Neural cell (in vitro differentiated cells): ENCODE data around the gene PPARG. TPM values are rescaled to one million over a fixed set of nuclear protein-coding genes. Genes with fewer than 3 reads are reported as not detected.

Experiments
- H2AFZ ChIP-seq: fragments of 200-600, 300-800 bp; sonication (generic), shearing (Covaris generic); 2 replicates; pipeline ENCODE4 v1.6.0; 2014; ENCODE audit warnings: low read depth, mild to moderate bottlenecking, antibody characterized with exemption, low read length, moderate library complexity
- H3F3A ChIP-seq: fragments of 200-600 bp; shearing (Covaris generic); 2 replicates; pipeline ENCODE4 v1.6.1; 2016; ENCODE audit warnings: mild to moderate bottlenecking, moderate library complexity, mixed read lengths, antibody characterized with exemption, low read length; ENCODE audit not compliant: insufficient read depth, poor library complexity, severe bottlenecking
- H3K27ac ChIP-seq: fragments of 200-600, 300-800 bp; sonication (generic), shearing (Covaris generic); 2 replicates; pipeline ENCODE4 v1.5.1; 2014; ENCODE audit warnings: mild to moderate bottlenecking, low read length, moderate library complexity
- H3K27me3 ChIP-seq: fragments of 300-800, 200-600 bp; sonication (generic), shearing (Covaris generic); 2 replicates; pipeline ENCODE4 v1.6.0; 2014; ENCODE audit warnings: mild to moderate bottlenecking, low read depth, low read length, moderate library complexity; ENCODE audit not compliant: insufficient read depth
- H3K36me3 ChIP-seq: fragments of 300-800, 200-600 bp; sonication (generic), shearing (Covaris generic); 2 replicates; pipeline ENCODE4 v1.5.1; 2014; ENCODE audit warnings: mild to moderate bottlenecking, antibody characterized with exemption, low read length, moderate library complexity; ENCODE audit not compliant: insufficient read depth
- H3K4me2 ChIP-seq: fragments of 300-800, 200-600 bp; sonication (generic), shearing (Covaris generic); 2 replicates; pipeline ENCODE4 v1.6.0; 2014; ENCODE audit warnings: mild to moderate bottlenecking, low read length
- H3K4me3 ChIP-seq: fragments of 300-800, 200-600 bp; sonication (generic), shearing (Covaris generic); 2 replicates; pipeline ENCODE4 v1.5.1; 2014; ENCODE audit warnings: mild to moderate bottlenecking, low read length, moderate library complexity
- H3K79me2 ChIP-seq: fragments of 200-600 bp; shearing (Covaris generic); replicated peaks from 2 replicates; pipeline ENCODE4 v1.6.0; 2014; ENCODE audit warnings: mild to moderate bottlenecking, low read length, moderate library complexity; ENCODE audit not compliant: insufficient read depth
- H3K9ac ChIP-seq: fragments of 300-800, 200-600 bp; sonication (generic), shearing (Covaris generic); 2 replicates; pipeline ENCODE4 v1.6.1; 2016; ENCODE audit warnings: mild to moderate bottlenecking, low read length, mixed read lengths
- H3K9me2 ChIP-seq: fragments of 200-600 bp; shearing (Covaris generic); 2 replicates; pipeline ENCODE4 v1.6.1; 2016; ENCODE audit warnings: mild to moderate bottlenecking, low read length, mixed read lengths; ENCODE audit not compliant: insufficient read depth
- H3K9me3 ChIP-seq: fragments of 200-600, 300-800 bp; sonication (generic), shearing (Covaris generic); 2 replicates; pipeline ENCODE4 v1.6.1; 2016; ENCODE audit warnings: mild to moderate bottlenecking, mixed run types, low read length, moderate library complexity, mixed read lengths
- H4K20me1 ChIP-seq: fragments of 200-600 bp; shearing (Covaris generic); 2 replicates; pipeline ENCODE4 v1.6.1; 2016; ENCODE audit warnings: mild to moderate bottlenecking, mixed run types; ENCODE audit not compliant: insufficient read depth
- CTCF ChIP-seq: fragments of 450-650 bp; IDR thresholded peaks from 2 replicates; pipeline ENCODE4 v1.5.1; 2014; ENCODE audit warnings: antibody characterized with exemption, mild to moderate bottlenecking, moderate library complexity; ENCODE audit not compliant: poor library complexity, severe bottlenecking
- EP300 ChIP-seq: fragments of 450-650 bp; conservative IDR thresholded peaks from 2 replicates; pipeline ENCODE4 v1.6.1; 2014; ENCODE audit warnings: antibody characterized with exemption, mild to moderate bottlenecking, moderate library complexity; ENCODE audit not compliant: poor library complexity, severe bottlenecking
- EZH2 ChIP-seq: fragments of 200-600, 300-800 bp; shearing (Covaris generic), sonication (generic); IDR thresholded peaks from 2 replicates; pipeline ENCODE4 v1.6.1; 2014; ENCODE audit warnings: antibody characterized with exemption, low read length, borderline replicate concordance, mild to moderate bottlenecking; ENCODE audit not compliant: insufficient read depth, poor library complexity, severe bottlenecking
- MXI1 ChIP-seq: fragments of 450-650 bp; conservative IDR thresholded peaks from 2 replicates; pipeline ENCODE4 v1.6.1; 2014; ENCODE audit warnings: antibody characterized with exemption, mild to moderate bottlenecking; ENCODE audit not compliant: poor library complexity, severe bottlenecking
- POLR2AphosphoS5 ChIP-seq: IDR thresholded peaks from 2 replicates; pipeline ENCODE4 v1.6.1; 2012
- RAD21 ChIP-seq: fragments of 450-650 bp; conservative IDR thresholded peaks from 2 replicates; pipeline ENCODE4 v1.6.1; 2014; ENCODE audit warnings: antibody characterized with exemption, mild to moderate bottlenecking, moderate library complexity
- REST ChIP-seq: IDR thresholded peaks from 2 replicates; pipeline ENCODE4 v1.6.1; 2012; ENCODE audit warnings: borderline replicate concordance
- SMC3 ChIP-seq: fragments of 450-650 bp; conservative IDR thresholded peaks from 2 replicates; pipeline ENCODE4 v1.6.1; 2014; ENCODE audit warnings: antibody characterized with exemption, mild to moderate bottlenecking, moderate library complexity; ENCODE audit not compliant: poor library complexity
- TAF1 ChIP-seq: IDR thresholded peaks from 2 replicates; pipeline ENCODE4 v1.6.1; 2012; ENCODE audit warnings: low read depth
- polyA minus RNA-seq: library from RNA; depleted of rRNA, polyadenylated mRNA; stranded (reverse); fragments of >200 nt; gene quantifications from 2 replicates; pipeline ENCODE4 v1.2.3, GENCODE V29; 2014
- polyA plus RNA-seq: library from polyadenylated mRNA; depleted of rRNA; stranded (reverse); fragments of >200 nt; gene quantifications from 2 replicates; pipeline ENCODE4 v1.2.3, GENCODE V29; 2014

Gene PPARG
- polyA plus RNA-seq (0.35 and 0.54 TPM in 2 replicates), polyA minus RNA-seq (0.49 and 0.69 TPM in 2 replicates)

GRCh38 chr3:12288182-12289129 is at the start of gene PPARG:
Gene PPARG, plus strand, starts transcription at chr3:12289070. Its CDS starts 90,642 bp downstream, at chr3:12379712.
- no peak within 1 kb of the TSS for H2AFZ ChIP-seq
- H3K36me3 ChIP-seq: no peaks in the 10 kb centered on the region
- peaks cover 55% of the 10 kb centered on the region for H3K27me3 ChIP-seq
- no peak within 1 kb of the TSS for H3K27ac ChIP-seq
- H3K4me2 ChIP-seq: no peak within 1 kb of the TSS
- no peaks in the 10 kb centered on the region for H4K20me1 ChIP-seq
- no peaks in the 10 kb centered on the region for H3K9me3 ChIP-seq
- H3K79me2 ChIP-seq: no peaks in the 10 kb centered on the region
- TF ChIP-seq EP300 (no peak), EZH2 (peak; percentile 36), MXI1 (no peak), POLR2AphosphoS5 (no peak)
- no peak within 1 kb of the TSS for H3K9ac ChIP-seq
- peak within 1 kb of the TSS; percentile 69 for H3K4me3 ChIP-seq
- no peaks in the 10 kb centered on the region for H3K9me2 ChIP-seq
- no peaks in the 10 kb centered on the region for H3F3A ChIP-seq

- Histone ChIP-seq H3K9ac (no peak overlapping the region), H4K20me1 (no peaks in the 10 kb centered on the region), H3K79me2 (no peaks in the 10 kb centered on the region), H3K4me2 (no peak overlapping the region), H3K27ac (no peak overlapping the region), H3F3A (no peaks in the 10 kb centered on the region), H3K27me3 (no peaks in the 10 kb centered on the region), H3K36me3 (no peaks in the 10 kb centered on the region), H3K9me3 (no peaks in the 10 kb centered on the region), H2AFZ (no peak overlapping the region), H3K4me3 (no peak overlapping the region), H3K9me2 (no peaks in the 10 kb centered on the region)
- no peak for TF ChIP-seq RAD21
Measured at GRCh38 chr3:12239301-12239700, 49.6 kb upstream of the PPARG start.

GRCh38 chr3:12242772-12243171 is 46.1 kb upstream of the PPARG start:
- Histone ChIP-seq H4K20me1 (no peaks in the 10 kb centered on the region), H3K4me2 (no peak overlapping the region), H3K9ac (no peak overlapping the region), H3K36me3 (no peaks in the 10 kb centered on the region), H3K9me3 (no peaks in the 10 kb centered on the region), H3K4me3 (no peak overlapping the region), H2AFZ (no peak overlapping the region), H3K79me2 (no peaks in the 10 kb centered on the region), H3F3A (no peaks in the 10 kb centered on the region), H3K27ac (no peak overlapping the region), H3K9me2 (no peaks in the 10 kb centered on the region), H3K27me3 (no peaks in the 10 kb centered on the region)
- TF ChIP-seq SMC3 (no peak), RAD21 (no peak), CTCF (no peak), MXI1 (no peak), POLR2AphosphoS5 (no peak), REST (no peak), EP300 (no peak), EZH2 (no peak), TAF1 (no peak)
